ENCODE results near the gene SLC39A11.
"Not testable (repeated sequence)": the region's sequence is repeated elsewhere in the genome, so short reads cannot be mapped to it uniquely, and the experiment has no call there.

Gene SLC39A11

DNA sequence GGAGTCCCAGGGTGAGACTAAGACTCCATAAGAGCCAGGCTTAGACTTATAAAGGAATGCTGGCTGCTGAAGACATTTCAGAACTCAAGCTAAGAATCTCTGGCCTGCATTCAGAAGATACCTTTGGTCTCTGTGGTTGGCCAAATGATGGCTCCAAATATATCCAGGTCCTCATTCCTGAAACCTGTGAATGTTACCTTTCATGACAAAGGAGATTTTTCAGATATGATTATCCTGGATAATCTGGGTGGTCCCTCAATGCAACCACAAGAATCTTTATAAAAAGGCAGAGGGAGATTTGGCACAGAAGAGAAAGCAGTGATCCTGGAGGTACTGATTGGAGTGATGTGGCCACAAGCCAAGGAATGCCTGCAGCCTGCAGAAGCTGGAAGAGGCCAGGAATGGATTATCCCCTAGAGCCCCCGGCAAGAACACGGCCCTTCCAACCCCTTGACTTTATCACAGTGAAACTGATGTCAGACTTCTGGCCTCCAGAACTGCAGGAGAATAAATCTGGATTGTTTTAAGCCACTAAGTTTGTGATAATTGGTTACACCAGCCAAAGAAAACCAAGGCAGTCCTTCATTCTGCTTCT is 253.3 kb downstream of the SLC39A11 start:
- Mint-ChIP-seq H3K9me3 (peaks cover 12% of the 10 kb centered on the region), H3K4me3 (no peak overlapping the region), H3K4me1 (ENCODE audit: low read depth) (no peaks in the 10 kb centered on the region), H3K27ac (no peak overlapping the region), H3K27me3 (no peaks in the 10 kb centered on the region), H3K36me3 (ENCODE audit: low read depth) (peaks cover 71% of the 10 kb centered on the region)
- DNase-seq = no peak

DNA sequence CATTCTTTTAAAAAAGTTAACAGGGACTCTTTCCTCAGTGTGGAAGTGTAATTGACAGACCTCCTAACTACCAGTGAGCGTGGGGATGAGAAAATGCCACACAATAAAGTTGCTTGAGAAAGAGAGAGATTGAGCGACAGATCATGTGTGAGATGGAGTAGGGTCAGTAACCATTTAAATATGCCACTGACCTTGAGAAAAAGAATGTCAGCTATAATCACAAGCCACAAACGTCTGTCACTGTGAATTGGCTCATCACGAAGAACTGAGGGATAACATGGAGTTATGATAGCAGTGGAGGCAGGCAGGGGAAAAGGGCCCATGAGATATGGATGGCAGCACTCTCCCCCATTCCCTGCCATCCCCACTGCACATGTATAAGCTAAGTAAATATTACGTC is 253.9 kb downstream of the SLC39A11 start:
- H3K9me3 Mint-ChIP-seq = peaks cover 12% of the 10 kb centered on the region
- no peaks in the 10 kb centered on the region for H3K27me3 Mint-ChIP-seq
- H3K36me3 Mint-ChIP-seq (ENCODE audit: low read depth) = peaks cover 65% of the 10 kb centered on the region
- no peaks in the 10 kb centered on the region for H3K4me1 Mint-ChIP-seq (ENCODE audit: low read depth)
- DNase-seq = no peak
- H3K27ac Mint-ChIP-seq = no peak overlapping the region
- H3K4me3 Mint-ChIP-seq = no peak overlapping the region

- Mint-ChIP-seq H3K27ac (no peak overlapping the region), H3K36me3 (ENCODE audit: low read depth) (peaks cover 60% of the 10 kb centered on the region), H3K4me1 (ENCODE audit: low read depth) (no peaks in the 10 kb centered on the region), H3K4me3 (no peak overlapping the region), H3K27me3 (no peaks in the 10 kb centered on the region), H3K9me3 (peaks cover 12% of the 10 kb centered on the region)
- no peak for DNase-seq
Observed at GRCh38 chr17:72838068-72838467, 254.4 kb downstream of the SLC39A11 start.

GRCh38 chr17:72837335-72837734 is 255.2 kb downstream of the SLC39A11 start:
- Mint-ChIP-seq H3K9me3 (peaks cover 12% of the 10 kb centered on the region), H3K4me1 (ENCODE audit: low read depth) (no peaks in the 10 kb centered on the region), H3K4me3 (no peak overlapping the region), H3K27me3 (no peaks in the 10 kb centered on the region), H3K36me3 (ENCODE audit: low read depth) (peaks cover 55% of the 10 kb centered on the region), H3K27ac (no peak overlapping the region)
- DNase-seq = no peak

- DNase-seq = no peak
- H3K27me3 Mint-ChIP-seq = no peaks in the 10 kb centered on the region
- H3K36me3 Mint-ChIP-seq (ENCODE audit: low read depth) = peaks cover 47% of the 10 kb centered on the region
- no peaks in the 10 kb centered on the region for H3K9me3 Mint-ChIP-seq
- H3K4me3 Mint-ChIP-seq = no peak overlapping the region
- H3K4me1 Mint-ChIP-seq (ENCODE audit: low read depth) = no peaks in the 10 kb centered on the region
- no peak overlapping the region for H3K27ac Mint-ChIP-seq
Observed at GRCh38 chr17:72833128-72833765, 259.2 kb downstream of the SLC39A11 start.

DNA sequence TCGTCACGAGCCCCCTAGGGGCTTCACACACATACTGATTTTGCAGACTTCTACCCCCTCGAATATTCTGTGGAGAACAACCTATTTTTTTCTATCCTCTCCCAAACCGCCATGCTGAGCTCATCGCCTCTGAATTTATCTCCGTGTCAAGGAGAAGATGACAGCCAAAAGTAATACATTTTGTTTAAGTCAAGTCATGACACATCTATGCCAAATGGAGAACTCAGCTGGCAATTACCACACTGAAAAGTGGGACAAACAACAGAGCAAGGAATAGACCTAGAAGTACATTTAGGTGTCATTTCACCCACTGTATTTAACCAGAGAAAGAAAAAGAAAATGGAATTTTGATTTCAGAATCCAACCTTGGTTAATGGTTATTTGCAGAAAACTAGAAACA is 260.2 kb downstream of the SLC39A11 start:
- peaks cover under 1% of the 10 kb centered on the region for H3K9me3 Mint-ChIP-seq
- no peaks in the 10 kb centered on the region for H3K27me3 Mint-ChIP-seq
- H3K27ac Mint-ChIP-seq = no peak overlapping the region
- no peak overlapping the region for H3K4me3 Mint-ChIP-seq
- H3K36me3 Mint-ChIP-seq (ENCODE audit: low read depth) = peaks cover 51% of the 10 kb centered on the region
- H3K4me1 Mint-ChIP-seq (ENCODE audit: low read depth) = no peaks in the 10 kb centered on the region
- DNase-seq = no peak

GRCh38 chr17:72829883-72830282 is 262.6 kb downstream of the SLC39A11 start:
- Mint-ChIP-seq H3K27me3 (no peaks in the 10 kb centered on the region), H3K4me1 (ENCODE audit: low read depth) (no peaks in the 10 kb centered on the region), H3K27ac (no peak overlapping the region), H3K4me3 (no peak overlapping the region), H3K36me3 (ENCODE audit: low read depth) (peaks cover 57% of the 10 kb centered on the region), H3K9me3 (peaks cover 21% of the 10 kb centered on the region)
- no peak for DNase-seq

GRCh38 chr17:72826602-72827001 is 265.9 kb downstream of the SLC39A11 start:
- H3K9me3 Mint-ChIP-seq = peaks cover 29% of the 10 kb centered on the region
- no peak overlapping the region for H3K27ac Mint-ChIP-seq
- DNase-seq = no peak
- H3K36me3 Mint-ChIP-seq (ENCODE audit: low read depth) = peaks cover 84% of the 10 kb centered on the region
- peaks cover 6% of the 10 kb centered on the region for H3K4me1 Mint-ChIP-seq (ENCODE audit: low read depth)
- no peaks in the 10 kb centered on the region for H3K27me3 Mint-ChIP-seq
- H3K4me3 Mint-ChIP-seq = no peak overlapping the region

- H3K9me3 Mint-ChIP-seq = peaks cover 29% of the 10 kb centered on the region
- H3K4me3 Mint-ChIP-seq; H3K27me3 Mint-ChIP-seq; H3K27ac Mint-ChIP-seq; H3K4me1 Mint-ChIP-seq (ENCODE audit: low read depth); DNase-seq: not testable (repeated sequence)
- peaks cover 87% of the 10 kb centered on the region for H3K36me3 Mint-ChIP-seq (ENCODE audit: low read depth)
Observed at GRCh38 chr17:72826059-72826458, 266.4 kb downstream of the SLC39A11 start.

DNA sequence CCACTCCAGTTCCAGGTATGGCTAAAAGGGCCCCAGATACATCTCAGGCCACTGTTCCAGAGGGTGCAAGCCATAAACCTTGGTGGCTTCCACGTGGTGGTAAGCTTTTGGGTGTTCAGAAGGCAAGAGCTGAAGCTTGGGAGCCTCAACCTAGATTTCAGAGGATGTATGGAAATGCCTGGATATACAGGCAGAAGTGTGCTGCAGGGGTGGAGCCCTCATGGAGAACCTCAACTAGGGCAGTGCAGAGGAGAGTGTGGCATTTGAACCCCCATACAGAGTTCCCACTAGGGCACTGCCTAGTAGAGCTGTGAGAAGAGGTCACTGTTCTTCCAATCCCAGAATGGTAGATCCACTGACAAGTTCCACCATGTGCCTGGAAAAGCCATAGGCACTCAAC is 267.3 kb downstream of the SLC39A11 start:
- DNase-seq = no peak
- H3K27me3 Mint-ChIP-seq = no peaks in the 10 kb centered on the region
- H3K4me3 Mint-ChIP-seq = no peak overlapping the region
- H3K4me1 Mint-ChIP-seq (ENCODE audit: low read depth) = peaks cover 6% of the 10 kb centered on the region
- H3K27ac Mint-ChIP-seq = no peak overlapping the region
- peaks cover 83% of the 10 kb centered on the region for H3K36me3 Mint-ChIP-seq (ENCODE audit: low read depth)
- peaks cover 29% of the 10 kb centered on the region for H3K9me3 Mint-ChIP-seq

DNA sequence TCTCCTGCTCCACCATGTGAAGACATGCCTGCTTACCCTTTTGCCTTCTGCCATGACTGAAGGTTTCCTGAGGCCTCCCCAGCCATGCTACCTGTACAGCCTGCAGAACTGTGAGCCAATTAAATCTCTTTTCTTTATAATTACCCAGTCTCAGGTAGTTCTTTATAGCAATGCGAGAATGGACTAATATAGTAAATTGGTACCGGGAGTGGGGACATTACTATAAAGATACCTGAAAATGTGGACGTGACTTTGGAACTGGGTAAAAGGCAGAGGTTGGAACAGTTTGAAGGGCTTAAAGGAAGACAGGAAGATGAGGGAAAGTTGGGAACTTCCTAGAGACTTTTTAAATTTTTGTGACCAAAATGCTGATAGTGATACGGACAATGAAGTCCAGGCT is 268.2 kb downstream of the SLC39A11 start:
- peaks cover 79% of the 10 kb centered on the region for H3K36me3 Mint-ChIP-seq (ENCODE audit: low read depth)
- H3K27me3 Mint-ChIP-seq; H3K27ac Mint-ChIP-seq; H3K4me1 Mint-ChIP-seq (ENCODE audit: low read depth); DNase-seq; H3K4me3 Mint-ChIP-seq: not testable (repeated sequence)
- H3K9me3 Mint-ChIP-seq = peaks cover 29% of the 10 kb centered on the region

DNA sequence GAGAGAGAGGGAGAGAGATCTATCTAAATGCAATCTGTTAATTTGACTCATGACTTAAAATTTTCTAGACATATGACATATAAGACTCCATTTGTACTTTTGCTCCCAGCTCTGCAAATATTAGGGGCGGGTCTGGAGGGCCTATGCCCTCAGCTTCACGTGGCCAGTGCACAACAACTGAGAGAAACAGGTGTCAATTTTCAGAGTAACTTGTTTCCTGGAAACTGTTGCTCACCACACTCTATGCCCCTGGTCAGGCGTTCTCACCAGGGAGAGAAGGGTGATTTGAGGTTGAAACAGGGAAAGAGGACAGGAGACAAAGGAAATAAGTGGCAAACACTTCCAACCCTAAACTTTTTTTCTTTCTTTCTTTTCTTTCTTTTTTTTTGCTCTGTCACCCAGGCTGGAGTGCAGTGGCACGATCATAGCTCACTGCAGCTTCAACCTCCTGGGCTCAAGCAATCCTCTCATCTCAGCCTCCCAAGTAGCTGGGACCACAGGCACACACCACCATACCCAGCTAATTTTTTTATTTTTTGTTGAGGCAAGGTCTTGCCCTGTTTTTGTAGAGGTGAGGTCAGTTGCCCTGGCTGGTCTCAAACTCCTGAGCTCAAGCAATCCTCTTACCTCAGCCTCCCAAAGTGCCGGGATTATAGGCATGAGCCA is 270.0 kb downstream of the SLC39A11 start:
- H3K4me3 Mint-ChIP-seq = no peak overlapping the region
- H3K36me3 Mint-ChIP-seq (ENCODE audit: low read depth) = peaks cover 78% of the 10 kb centered on the region
- H3K9me3 Mint-ChIP-seq = peaks cover 31% of the 10 kb centered on the region
- no peak for DNase-seq
- H3K4me1 Mint-ChIP-seq (ENCODE audit: low read depth) = peaks cover 6% of the 10 kb centered on the region
- H3K27me3 Mint-ChIP-seq = no peaks in the 10 kb centered on the region
- H3K27ac Mint-ChIP-seq = no peak overlapping the region

- Mint-ChIP-seq H3K9me3 (peaks cover 10% of the 10 kb centered on the region), H3K4me3 (no peak overlapping the region), H3K4me1 (ENCODE audit: low read depth) (no peaks in the 10 kb centered on the region), H3K36me3 (ENCODE audit: low read depth) (peaks cover 76% of the 10 kb centered on the region), H3K27ac (no peak overlapping the region), H3K27me3 (no peaks in the 10 kb centered on the region)
- DNase-seq = no peak
Observed at GRCh38 chr17:72816406-72816805, 276.1 kb downstream of the SLC39A11 start.

DNA sequence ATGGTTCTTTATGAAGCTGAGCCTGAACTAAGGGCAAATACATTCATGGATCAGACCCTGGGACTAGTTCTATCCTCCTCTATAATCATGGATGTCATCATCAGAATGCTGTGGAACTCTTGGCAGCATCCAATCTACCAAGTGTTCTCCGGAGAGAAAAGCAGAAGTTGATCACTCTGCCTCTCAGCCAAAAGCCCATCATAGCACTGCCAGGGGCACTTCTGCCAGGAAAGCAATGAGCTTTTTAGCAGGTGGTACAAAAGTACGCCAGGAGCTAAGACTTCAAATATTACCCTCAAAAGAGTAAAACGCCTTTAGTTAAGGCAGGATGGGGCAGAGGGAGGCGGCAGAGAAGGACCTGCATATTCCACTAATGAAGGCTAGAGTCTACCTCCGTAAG is 279.0 kb downstream of the SLC39A11 start:
- Mint-ChIP-seq H3K27ac (no peak overlapping the region), H3K4me3 (no peak overlapping the region), H3K36me3 (ENCODE audit: low read depth) (peaks cover 81% of the 10 kb centered on the region), H3K9me3 (peaks cover 14% of the 10 kb centered on the region), H3K4me1 (ENCODE audit: low read depth) (no peaks in the 10 kb centered on the region), H3K27me3 (no peaks in the 10 kb centered on the region)
- no peak for DNase-seq

DNA sequence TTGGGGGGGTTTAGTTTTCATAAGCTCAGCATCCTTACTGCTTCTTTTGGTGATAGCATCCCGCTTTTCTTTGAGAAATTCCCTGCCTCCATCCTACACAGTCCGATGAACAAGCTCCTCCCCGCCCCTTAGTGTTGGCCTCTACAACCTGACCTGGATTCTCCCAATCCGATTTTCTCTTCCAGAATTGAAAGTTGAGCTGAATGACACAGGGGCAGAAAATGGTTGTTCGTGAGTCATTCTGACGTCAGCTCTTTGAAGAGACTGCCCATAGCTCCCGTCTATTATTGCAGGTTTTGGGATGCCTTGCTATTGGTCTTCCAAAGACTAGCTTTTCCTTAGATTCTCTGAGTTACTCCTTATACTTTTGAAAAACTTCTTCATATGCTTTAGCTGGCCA is 279.7 kb downstream of the SLC39A11 start:
- Mint-ChIP-seq H3K4me1 (ENCODE audit: low read depth) (no peaks in the 10 kb centered on the region), H3K36me3 (ENCODE audit: low read depth) (peaks cover 74% of the 10 kb centered on the region), H3K9me3 (peaks cover 14% of the 10 kb centered on the region), H3K27ac (no peak overlapping the region), H3K4me3 (no peak overlapping the region), H3K27me3 (no peaks in the 10 kb centered on the region)
- no peak for DNase-seq
